NCI-H2081 (cell line): ENCODE measurements around the gene TMC1.
A peak's percentile ranks its signal among the peaks of the same experiment; 100 is the strongest.

Experiments
- DNase-seq, 2 experiments: peaks; one replicate each; lab custom pipeline; 2025; lab: John Stamatoyannopoulos, UW

The TMC1 gene

DNA sequence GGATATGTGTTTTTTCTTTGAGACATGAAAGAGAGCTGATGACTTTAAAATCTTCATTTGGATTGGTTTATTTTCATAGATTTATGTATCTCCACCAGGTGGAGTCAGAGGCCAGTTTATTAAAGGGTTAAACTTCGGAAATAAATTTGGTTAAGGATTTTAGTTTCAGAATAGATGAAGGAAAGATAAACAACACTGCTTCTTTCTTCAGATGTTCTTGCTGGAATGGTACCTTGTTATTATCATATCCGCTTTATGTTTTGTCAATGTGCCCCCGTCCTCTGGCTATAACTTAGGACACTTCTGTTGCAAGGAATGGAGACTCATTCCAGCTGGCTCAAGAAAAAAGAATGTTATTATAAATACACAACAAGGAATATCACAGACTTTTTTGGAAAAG lies 350.3 kb downstream of the TMC1 start:
- DNase-seq = peak; percentile 1 to 19

DNA sequence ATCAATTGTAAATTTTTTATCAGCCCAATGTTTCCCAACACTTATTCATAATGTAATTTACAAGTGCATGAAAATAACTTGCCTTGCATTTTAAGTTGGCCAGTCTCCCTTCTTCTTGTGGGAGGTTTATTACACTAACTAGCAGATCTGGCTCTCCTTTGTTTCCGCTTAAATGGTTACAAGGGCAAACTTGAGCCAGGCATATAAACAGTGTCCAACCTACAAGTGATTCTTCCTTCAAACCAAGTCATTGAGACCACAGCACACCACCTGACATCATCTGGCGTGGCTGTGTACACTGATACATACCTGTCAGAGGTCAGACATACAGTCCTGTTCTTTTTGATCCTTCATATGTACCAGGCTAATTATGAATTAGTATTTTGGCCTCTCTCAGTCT lies 351.3 kb downstream of the TMC1 start:
- no peak for DNase-seq

DNA sequence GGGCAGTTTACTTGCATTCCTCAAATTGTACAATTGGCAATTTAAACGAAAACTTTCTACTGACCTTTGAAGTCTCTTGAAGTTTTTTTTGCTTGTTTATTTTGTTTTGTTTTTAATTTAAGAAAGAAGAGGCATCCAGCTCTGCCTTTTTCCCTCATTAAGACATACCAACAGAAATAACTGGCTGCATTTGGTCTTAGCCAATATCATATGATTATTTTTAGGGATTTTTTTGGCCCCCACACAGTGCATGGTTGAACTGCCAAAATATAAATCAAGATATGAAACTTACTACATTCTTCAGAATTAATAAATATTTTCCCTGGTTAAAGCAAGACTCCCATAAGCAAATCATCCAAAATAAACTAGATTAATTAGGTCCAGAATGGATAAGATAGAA lies 352.0 kb downstream of the TMC1 start:
- DNase-seq = no peak

DNA sequence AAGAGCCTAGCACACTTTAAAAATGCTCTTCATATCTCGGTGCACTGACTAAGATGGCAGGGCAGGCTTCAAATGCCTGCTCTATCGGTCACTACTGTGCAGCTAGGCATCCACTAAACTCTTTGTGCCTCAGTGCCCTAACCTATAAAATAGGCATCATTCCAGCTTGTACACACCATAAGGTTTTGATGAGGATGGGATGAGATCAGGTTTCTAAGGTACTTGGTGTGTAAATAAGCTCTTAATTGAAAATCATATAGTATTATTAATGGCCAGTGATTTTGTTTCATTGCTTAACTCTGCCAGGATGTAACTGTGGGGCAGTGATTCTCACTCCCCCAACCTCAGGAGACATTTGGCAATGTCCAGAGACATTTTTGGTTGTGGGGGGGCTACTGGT lies 352.9 kb downstream of the TMC1 start:
- DNase-seq = no peak

DNA sequence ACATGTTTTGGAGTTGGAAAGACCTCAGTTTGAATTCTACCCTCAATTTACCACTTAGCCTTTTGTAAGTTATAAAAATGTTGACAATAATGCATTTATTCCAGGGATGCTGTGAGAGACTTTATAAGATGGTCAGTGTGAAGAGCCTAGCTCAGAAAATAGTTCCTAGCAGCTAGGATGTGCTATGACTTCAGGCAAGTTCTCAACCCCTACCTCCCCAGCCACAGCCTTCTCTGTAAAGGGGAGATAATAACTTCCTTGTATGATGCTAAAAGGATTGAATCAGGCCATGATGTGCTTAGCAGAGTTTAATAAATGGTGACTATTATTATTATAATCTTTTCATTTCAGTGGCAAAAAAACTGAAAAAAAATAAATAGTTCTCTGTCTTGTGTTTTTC lies 353.8 kb downstream of the TMC1 start:
- no peak for DNase-seq

DNA sequence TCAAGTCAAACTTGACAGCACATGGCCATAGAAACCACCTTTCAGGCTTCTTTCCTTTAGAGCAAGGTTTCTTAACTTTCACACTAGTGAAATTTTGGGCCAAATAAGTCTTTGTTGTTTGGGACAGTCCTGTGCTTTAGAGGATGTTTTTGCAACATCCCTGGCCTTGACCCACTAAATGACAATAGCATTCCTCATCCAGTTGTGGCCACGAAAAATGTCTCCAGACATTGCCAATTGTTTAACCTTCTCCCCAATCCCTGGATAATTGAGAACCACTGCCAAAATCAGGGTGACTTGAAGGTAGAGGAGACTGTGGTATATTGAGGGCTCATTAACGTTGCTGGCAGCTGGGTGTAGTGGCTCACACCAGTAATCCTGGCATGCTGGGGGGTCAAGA lies 359.4 kb downstream of the TMC1 start:
- no peak for DNase-seq

DNA sequence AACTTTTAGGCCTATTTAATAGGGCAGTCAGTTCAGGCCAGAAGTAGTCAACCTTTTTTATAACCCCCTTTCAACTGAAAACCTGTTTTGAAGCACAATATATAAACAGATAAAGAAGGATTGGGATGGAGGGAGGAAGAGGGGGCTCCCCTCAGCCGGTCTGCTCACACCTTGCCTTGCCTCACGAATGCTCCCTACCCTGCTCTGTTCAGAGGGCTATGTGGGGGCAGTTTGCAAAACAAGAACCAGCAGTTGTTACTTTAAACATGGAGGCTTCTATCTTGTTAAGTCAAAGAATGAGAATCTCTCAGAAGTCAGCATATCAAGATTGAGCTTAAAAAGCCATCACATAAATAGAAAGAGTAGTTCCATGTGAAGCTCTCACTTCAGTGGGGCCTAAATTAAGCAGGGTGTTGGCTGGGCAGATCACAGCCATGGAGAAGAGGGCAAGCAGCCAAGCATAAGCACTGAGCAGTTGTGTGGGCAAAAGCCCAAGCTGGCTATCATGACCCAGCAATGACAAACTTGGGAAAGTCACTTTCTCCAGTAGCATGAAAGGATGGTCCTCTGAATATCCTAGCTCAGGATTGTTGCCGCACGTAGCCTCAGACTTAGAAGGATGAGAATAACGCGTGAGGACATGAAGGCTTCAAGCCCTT lies 360.8 kb downstream of the TMC1 start:
- no peak for DNase-seq

DNA sequence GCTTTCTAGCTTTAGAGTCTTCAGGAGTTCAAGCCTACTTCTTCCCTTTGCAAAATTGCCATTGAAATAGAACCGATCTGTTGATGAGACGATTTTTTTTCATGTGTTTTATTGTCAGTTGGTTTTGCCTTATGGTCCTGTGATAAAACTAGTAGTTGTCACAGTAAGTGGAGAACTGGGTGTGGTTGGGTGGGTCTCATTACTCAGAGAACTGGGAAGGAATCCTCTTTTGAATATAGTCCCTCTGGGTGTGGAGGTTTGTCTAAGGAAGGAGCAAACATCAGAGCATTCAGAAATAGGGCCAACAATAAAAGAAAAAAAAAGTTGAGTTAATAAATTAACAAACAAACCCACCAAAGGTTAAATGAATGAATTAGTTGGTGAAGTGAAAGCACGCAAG lies 362.5 kb downstream of the TMC1 start:
- DNase-seq = no peak

DNA sequence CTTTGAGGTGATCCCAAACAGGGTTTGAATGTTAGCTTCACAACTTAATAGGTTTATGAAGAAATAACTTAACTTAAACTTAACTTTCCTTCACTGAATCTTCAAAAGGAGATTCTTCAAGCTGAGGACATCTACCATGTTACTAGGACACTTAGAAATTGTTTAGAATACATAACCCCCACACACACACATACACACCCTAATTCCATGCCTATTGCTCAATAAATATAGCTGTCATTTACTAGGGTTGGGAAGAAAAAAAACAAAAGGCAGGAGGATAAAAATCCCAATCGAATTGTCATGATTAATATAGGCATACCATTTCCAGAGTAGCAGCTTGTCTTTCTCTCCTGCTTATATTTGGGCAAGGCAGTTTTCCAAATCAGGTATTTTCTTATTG lies 363.1 kb downstream of the TMC1 start:
- DNase-seq = no peak
